GM23338 (cell line): Measurements from ENCODE around the gene UBE2E2. TPM values are rescaled to one million over a fixed set of nuclear protein-coding genes. Genes with fewer than 3 reads are reported as not detected.

ENCODE experiments used
- ATAC-seq: fragments of 200-7000 bp; cut with Tn5 transposase; 3 replicates; pipeline ENCODE4 v1.9.1; 2020
- DNase-seq: peaks from one replicate; pipeline ENCODE4 v3.0.0-alpha.2; 2015; ENCODE audit warnings: low spot score
- H2AFZ ChIP-seq: fragments of 200-600 bp; sonication (generic); 2 replicates; pipeline ENCODE4 v1.8.0; 2016; ENCODE audit warnings: antibody characterized with exemption, mild to moderate bottlenecking, moderate library complexity
- H3F3A ChIP-seq: fragments of 200-600 bp; sonication (generic); replicated peaks from 2 replicates; pipeline ENCODE4 v1.8.0; 2017; ENCODE audit warnings: antibody characterized with exemption, mixed run types, low read depth
- H3K27ac ChIP-seq: fragments of 200-600 bp; sonication (generic); 2 replicates; pipeline ENCODE4 v1.6.1; 2016; ENCODE audit warnings: low read depth
- H3K27me3 ChIP-seq: fragments of 200-600 bp; sonication (generic); 2 replicates; pipeline ENCODE4 v1.8.0; 2016; ENCODE audit warnings: mild to moderate bottlenecking, mixed run types, moderate library complexity; ENCODE audit not compliant: insufficient read depth
- H3K36me3 ChIP-seq: fragments of 200-600 bp; sonication (generic); 2 replicates; pipeline ENCODE4 v1.8.0; 2016; ENCODE audit warnings: mild to moderate bottlenecking; ENCODE audit not compliant: insufficient read depth
- H3K4me1 ChIP-seq: fragments of 200-600 bp; sonication (generic); 2 replicates; pipeline ENCODE4 v1.8.0; 2016; ENCODE audit warnings: mild to moderate bottlenecking, moderate library complexity; ENCODE audit not compliant: insufficient read depth
- H3K4me2 ChIP-seq: fragments of 200-600 bp; sonication (generic); 2 replicates; pipeline ENCODE4 v1.7.1; 2017; ENCODE audit warnings: mixed run types
- H3K4me3 ChIP-seq: fragments of 200-600 bp; sonication (generic); 2 replicates; pipeline ENCODE4 v1.6.1; 2016; ENCODE audit warnings: mixed run types
- H3K79me2 ChIP-seq: fragments of 200-600 bp; sonication (generic); replicated peaks from 2 replicates; pipeline ENCODE4 v1.8.0; 2017; ENCODE audit warnings: mild to moderate bottlenecking; ENCODE audit not compliant: insufficient read depth
- H3K9me2 ChIP-seq: fragments of 200-600 bp; sonication (generic); 2 replicates; pipeline ENCODE4 v1.8.0; 2017; ENCODE audit not compliant: insufficient read depth
- H4K20me1 ChIP-seq: fragments of 200-600 bp; sonication (generic); replicated peaks from 2 replicates; pipeline ENCODE4 v1.8.0; 2017; ENCODE audit warnings: mild to moderate bottlenecking; ENCODE audit not compliant: insufficient read depth
- H3K27ac Mint-ChIP-seq: 2 replicates; pipeline ENCODE4 v1.8.0; 2020; ENCODE audit warnings: inconsistent platforms, mild to moderate bottlenecking, moderate library complexity, mixed read lengths
- H3K27me3 Mint-ChIP-seq: 3 replicates; pipeline ENCODE4 v1.8.0; 2022; ENCODE audit warnings: low read depth, mild to moderate bottlenecking, moderate library complexity, mixed read lengths, inconsistent platforms; ENCODE audit not compliant: insufficient read depth, poor library complexity
- H3K36me3 Mint-ChIP-seq: 3 replicates; pipeline ENCODE4 v1.8.0; 2021; ENCODE audit warnings: low read depth, mild to moderate bottlenecking, inconsistent platforms, moderate library complexity, mixed read lengths
- H3K4me1 Mint-ChIP-seq: 3 replicates; pipeline ENCODE4 v1.8.0; 2020; ENCODE audit warnings: mild to moderate bottlenecking, inconsistent platforms, mixed read lengths
- H3K4me3 Mint-ChIP-seq: 3 replicates; pipeline ENCODE4 v1.8.0; 2021; ENCODE audit warnings: moderate library complexity, mild to moderate bottlenecking, inconsistent platforms, mixed read lengths
- H3K9me3 Mint-ChIP-seq: 3 replicates; pipeline ENCODE4 v1.8.0; 2020; ENCODE audit warnings: moderate library complexity, mild to moderate bottlenecking, inconsistent platforms, mixed read lengths
- CREB1 ChIP-seq: fragments of 250-450 bp; sonication (Bioruptor Pico); IDR thresholded peaks from 2 replicates; pipeline ENCODE4 v1.5.0; 2020; ENCODE audit warnings: low read depth, mild to moderate bottlenecking, moderate library complexity
- CTCF ChIP-seq, 2 experiments: fragments of 200-600 bp in 1 of 2; sonication (generic) in 1 of 2; conservative IDR thresholded peaks; 2 replicates each; pipeline versions ENCODE4 v1.5.1 to v1.6.1; 2016 to 2017; ENCODE audit warnings: antibody characterized with exemption in 2 of 2, low read depth in 2 of 2, mild to moderate bottlenecking in 2 of 2, moderate library complexity in 1 of 2
- EZH2 ChIP-seq: fragments of 200-600 bp; sonication (generic); IDR thresholded peaks from one replicate; pipeline ENCODE4 v1.8.0; 2017; ENCODE audit warnings: antibody characterized with exemption, mild to moderate bottlenecking, low read depth; ENCODE audit not compliant: unreplicated experiment
- EZH2phosphoT487 ChIP-seq: fragments of 200-600 bp; sonication (generic); IDR thresholded peaks from one replicate; pipeline ENCODE4 v1.8.1; 2018; ENCODE audit warnings: antibody characterized with exemption; ENCODE audit not compliant: unreplicated experiment
- JUNB ChIP-seq: IDR thresholded peaks from one replicate; pipeline ENCODE4 v1.6.1; 2016; ENCODE audit warnings: antibody characterized with exemption; ENCODE audit not compliant: unreplicated experiment
- POLR2AphosphoS5 ChIP-seq: IDR thresholded peaks from 2 replicates; pipeline ENCODE4 v1.6.1; 2016; ENCODE audit warnings: antibody characterized with exemption, low read depth
- REST ChIP-seq: IDR thresholded peaks from one replicate; pipeline ENCODE4 v1.6.1; 2018; ENCODE audit warnings: antibody characterized with exemption; ENCODE audit not compliant: unreplicated experiment
- STAT1 ChIP-seq: IDR thresholded peaks from one replicate; pipeline ENCODE4 v1.6.1; 2016; ENCODE audit warnings: antibody characterized with exemption; ENCODE audit not compliant: unreplicated experiment
- ZNF114 ChIP-seq: fragments of 250-450 bp; sonication (Bioruptor Pico); IDR thresholded peaks from 2 replicates; pipeline ENCODE4 v1.5.0; 2020; ENCODE audit warnings: mild to moderate bottlenecking, moderate library complexity
- ZNF331 ChIP-seq: fragments of 250-450 bp; sonication (Bioruptor Pico); IDR thresholded peaks from 2 replicates; pipeline ENCODE4 v1.5.0; 2020; ENCODE audit warnings: low read depth, mild to moderate bottlenecking, moderate library complexity
- polyA plus RNA-seq: library from polyadenylated mRNA; unstranded; fragments of >200 nt; fragmentation: Nextera tagmentation; extraction: Ambion mirVana; gene quantifications from 2 replicates; pipeline ENCODE4 v1.2.1, GENCODE V29; 2016
- total RNA-seq: library from RNA; depleted of rRNA; stranded (reverse); fragments of >200 nt; shearing (Covaris generic); gene quantifications from 2 replicates; pipeline ENCODE4 v1.2.3, GENCODE V29; 2014
- TF ChIP-seq, protein P1 (sequence below): fragments of 250-450 bp; sonication (Bioruptor Pico); IDR thresholded peaks from 2 replicates; pipeline ENCODE4 v1.5.0; 2020; ENCODE audit warnings: mild to moderate bottlenecking, moderate library complexity

UBE2E2 gene
- total and polyA plus RNA-seq, 2 experiments from 2014 or later = 86.9 to 169 TPM

DNA sequence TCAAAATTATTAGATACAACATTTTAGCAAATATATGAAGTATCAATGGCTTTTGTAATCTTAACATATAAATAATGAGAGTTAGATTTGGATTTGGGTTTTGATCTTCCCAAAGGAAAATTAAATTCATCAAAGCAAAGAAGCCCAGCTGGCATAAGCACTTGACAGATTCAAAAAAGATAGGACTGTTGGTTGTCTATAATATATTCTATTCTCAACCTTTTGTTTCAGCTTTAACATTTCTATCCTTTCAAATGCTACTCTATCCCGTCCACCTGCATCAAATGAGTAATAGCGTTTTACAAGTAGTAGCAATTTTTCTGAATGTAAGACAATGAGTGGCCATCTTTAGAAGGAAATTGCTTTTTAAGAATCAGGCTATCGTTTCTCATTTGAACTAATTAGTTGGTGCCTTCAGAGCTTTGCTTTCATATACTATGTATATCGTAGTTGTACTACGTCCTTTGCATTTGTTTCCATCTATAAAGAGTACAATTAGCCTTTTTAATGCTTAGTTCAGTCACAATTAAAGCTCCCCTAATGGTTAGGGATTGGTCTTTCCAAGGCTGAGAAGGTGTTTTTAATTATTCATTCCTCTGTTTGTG, 278.0 kb downstream of the UBE2E2 start:
- ATAC-seq (no peak), DNase-seq (no peak)
- Histone ChIP-seq H3K4me2 (peak overlapping the region; percentile 34), H3K27ac (no peak overlapping the region), H3F3A (no peaks in the 10 kb centered on the region), H3K79me2 (peaks cover 9% of the 10 kb centered on the region; the same call in 1 of the 2 replicates), H3K4me3 (no peak overlapping the region), H3K36me3 (no peaks in the 10 kb centered on the region), H2AFZ (no peak overlapping the region), H4K20me1 (no peaks in the 10 kb centered on the region), H3K27me3 (no peaks in the 10 kb centered on the region), H3K9me2 (no peaks in the 10 kb centered on the region), H3K4me1 (peaks cover 19% of the 10 kb centered on the region)
- Mint-ChIP-seq H3K27me3 (no peaks in the 10 kb centered on the region), H3K27ac (no peak overlapping the region), H3K4me3 (no peak overlapping the region), H3K9me3 (peaks cover 47% of the 10 kb centered on the region), H3K36me3 (peaks cover 47% of the 10 kb centered on the region), H3K4me1 (peaks cover 21% of the 10 kb centered on the region)
- TF ChIP-seq CREB1 (CRISPR knock-in tag) (no peak), ZNF331 (CRISPR knock-in tag) (no peak), ZNF114 (CRISPR knock-in tag) (no peak), POLR2AphosphoS5 (no peak), JUNB (no peak), REST (no peak), EZH2phosphoT487 (no peak), EZH2 (no peak), CTCF (conservative IDR thresholded peaks at IDR 0.05; ENCODE audit: low read depth in 2 of 2) (no peak), STAT1 (no peak)
- TF ChIP-seq, protein P1, sequence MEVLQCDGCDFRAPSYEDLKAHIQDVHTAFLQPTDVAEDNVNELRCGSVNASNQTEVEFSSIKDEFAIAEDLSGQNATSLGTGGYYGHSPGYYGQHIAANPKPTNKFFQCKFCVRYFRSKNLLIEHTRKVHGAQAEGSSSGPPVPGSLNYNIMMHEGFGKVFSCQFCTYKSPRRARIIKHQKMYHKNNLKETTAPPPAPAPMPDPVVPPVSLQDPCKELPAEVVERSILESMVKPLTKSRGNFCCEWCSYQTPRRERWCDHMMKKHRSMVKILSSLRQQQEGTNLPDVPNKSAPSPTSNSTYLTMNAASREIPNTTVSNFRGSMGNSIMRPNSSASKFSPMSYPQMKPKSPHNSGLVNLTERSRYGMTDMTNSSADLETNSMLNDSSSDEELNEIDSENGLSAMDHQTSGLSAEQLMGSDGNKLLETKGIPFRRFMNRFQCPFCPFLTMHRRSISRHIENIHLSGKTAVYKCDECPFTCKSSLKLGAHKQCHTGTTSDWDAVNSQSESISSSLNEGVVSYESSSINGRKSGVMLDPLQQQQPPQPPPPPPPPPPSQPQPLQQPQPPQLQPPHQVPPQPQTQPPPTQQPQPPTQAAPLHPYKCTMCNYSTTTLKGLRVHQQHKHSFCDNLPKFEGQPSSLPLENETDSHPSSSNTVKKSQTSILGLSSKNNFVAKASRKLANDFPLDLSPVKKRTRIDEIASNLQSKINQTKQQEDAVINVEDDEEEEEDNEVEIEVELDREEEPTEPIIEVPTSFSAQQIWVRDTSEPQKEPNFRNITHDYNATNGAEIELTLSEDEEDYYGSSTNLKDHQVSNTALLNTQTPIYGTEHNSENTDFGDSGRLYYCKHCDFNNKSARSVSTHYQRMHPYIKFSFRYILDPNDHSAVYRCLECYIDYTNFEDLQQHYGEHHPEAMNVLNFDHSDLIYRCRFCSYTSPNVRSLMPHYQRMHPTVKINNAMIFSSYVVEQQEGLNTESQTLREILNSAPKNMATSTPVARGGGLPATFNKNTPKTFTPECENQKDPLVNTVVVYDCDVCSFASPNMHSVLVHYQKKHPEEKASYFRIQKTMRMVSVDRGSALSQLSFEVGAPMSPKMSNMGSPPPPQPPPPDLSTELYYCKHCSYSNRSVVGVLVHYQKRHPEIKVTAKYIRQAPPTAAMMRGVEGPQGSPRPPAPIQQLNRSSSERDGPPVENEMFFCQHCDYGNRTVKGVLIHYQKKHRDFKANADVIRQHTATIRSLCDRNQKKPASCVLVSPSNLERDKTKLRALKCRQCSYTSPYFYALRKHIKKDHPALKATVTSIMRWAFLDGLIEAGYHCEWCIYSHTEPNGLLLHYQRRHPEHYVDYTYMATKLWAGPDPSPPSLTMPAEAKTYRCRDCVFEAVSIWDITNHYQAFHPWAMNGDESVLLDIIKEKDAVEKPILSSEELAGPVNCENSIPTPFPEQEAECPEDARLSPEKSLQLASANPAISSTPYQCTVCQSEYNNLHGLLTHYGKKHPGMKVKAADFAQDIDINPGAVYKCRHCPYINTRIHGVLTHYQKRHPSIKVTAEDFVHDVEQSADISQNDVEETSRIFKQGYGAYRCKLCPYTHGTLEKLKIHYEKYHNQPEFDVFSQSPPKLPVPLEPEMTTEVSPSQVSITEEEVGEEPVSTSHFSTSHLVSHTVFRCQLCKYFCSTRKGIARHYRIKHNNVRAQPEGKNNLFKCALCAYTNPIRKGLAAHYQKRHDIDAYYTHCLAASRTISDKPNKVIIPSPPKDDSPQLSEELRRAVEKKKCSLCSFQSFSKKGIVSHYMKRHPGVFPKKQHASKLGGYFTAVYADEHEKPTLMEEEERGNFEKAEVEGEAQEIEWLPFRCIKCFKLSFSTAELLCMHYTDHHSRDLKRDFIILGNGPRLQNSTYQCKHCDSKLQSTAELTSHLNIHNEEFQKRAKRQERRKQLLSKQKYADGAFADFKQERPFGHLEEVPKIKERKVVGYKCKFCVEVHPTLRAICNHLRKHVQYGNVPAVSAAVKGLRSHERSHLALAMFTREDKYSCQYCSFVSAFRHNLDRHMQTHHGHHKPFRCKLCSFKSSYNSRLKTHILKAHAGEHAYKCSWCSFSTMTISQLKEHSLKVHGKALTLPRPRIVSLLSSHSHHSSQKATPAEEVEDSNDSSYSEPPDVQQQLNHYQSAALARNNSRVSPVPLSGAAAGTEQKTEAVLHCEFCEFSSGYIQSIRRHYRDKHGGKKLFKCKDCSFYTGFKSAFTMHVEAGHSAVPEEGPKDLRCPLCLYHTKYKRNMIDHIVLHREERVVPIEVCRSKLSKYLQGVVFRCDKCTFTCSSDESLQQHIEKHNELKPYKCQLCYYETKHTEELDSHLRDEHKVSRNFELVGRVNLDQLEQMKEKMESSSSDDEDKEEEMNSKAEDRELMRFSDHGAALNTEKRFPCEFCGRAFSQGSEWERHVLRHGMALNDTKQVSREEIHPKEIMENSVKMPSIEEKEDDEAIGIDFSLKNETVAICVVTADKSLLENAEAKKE = no peak
